NB4 (cell line): Measurements from ENCODE around the gene PERM1.

Experiments
- DNase-seq: peaks from one replicate; pipeline ENCODE4 v3.0.0; 2010; ENCODE audit warnings: low read depth
- H3K4me3 ChIP-seq: one replicate; pipeline ENCODE4 v1.5.1; 2011; ENCODE audit warnings: mild to moderate bottlenecking, low read depth, low read length, moderate library complexity
- MYC ChIP-seq: IDR thresholded peaks from 2 replicates; pipeline ENCODE4 v1.6.1; 2011; ENCODE audit warnings: low read depth, low read length
- POLR2A ChIP-seq: IDR thresholded peaks from 2 replicates; pipeline ENCODE4 v1.6.1; 2011; ENCODE audit warnings: mild to moderate bottlenecking; ENCODE audit not compliant: insufficient read length; ENCODE audit errors: extremely low read depth
- TF ChIP-seq, protein P1 (sequence below): IDR thresholded peaks from 2 replicates; pipeline ENCODE4 v1.6.1; 2011; ENCODE audit warnings: low read depth, low read length
- TF ChIP-seq, protein P2 (sequence below): IDR thresholded peaks from one replicate; pipeline ENCODE4 v1.5.1; 2012; ENCODE audit warnings: low read depth, low read length

PERM1 gene

DNA sequence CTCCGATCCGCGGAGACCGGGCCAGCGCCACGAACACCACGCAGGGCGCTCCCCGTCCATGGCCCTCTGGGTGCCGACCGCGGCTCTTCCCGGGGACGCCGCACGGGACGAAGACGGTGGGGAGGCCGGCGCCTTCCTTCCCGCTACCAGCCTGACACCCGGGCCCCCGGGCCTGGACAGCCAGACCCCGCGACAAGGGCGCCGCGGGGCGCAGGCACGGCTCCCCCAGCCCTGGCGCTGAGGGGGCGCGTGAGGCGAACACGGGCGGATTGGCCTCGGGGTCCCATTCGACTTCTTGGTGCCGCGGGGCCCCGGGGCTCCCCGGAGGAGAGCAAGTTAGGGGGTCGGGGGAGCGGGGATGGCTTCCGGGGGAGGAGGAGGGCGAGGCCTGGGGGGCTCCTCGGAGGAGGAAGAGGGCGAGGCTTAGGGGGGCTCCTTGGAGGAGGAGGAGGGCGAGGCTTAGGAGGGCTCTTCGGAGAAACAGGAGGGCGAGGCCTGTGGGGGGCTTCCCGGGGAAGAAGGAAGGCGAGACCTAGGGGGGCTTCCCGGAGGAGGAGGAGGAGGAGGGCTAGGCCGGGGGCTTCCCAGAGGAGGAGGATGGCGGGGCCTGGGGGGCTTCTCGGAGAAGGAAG, 22.0 kb downstream of the PERM1 start:
- no peak overlapping the region for H3K4me3 ChIP-seq
- TF ChIP-seq, protein P1, sequence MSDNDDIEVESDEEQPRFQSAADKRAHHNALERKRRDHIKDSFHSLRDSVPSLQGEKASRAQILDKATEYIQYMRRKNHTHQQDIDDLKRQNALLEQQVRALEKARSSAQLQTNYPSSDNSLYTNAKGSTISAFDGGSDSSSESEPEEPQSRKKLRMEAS: no peak
- TF ChIP-seq POLR2A: no peak
- TF ChIP-seq MYC: no peak
- TF ChIP-seq, protein P2, sequence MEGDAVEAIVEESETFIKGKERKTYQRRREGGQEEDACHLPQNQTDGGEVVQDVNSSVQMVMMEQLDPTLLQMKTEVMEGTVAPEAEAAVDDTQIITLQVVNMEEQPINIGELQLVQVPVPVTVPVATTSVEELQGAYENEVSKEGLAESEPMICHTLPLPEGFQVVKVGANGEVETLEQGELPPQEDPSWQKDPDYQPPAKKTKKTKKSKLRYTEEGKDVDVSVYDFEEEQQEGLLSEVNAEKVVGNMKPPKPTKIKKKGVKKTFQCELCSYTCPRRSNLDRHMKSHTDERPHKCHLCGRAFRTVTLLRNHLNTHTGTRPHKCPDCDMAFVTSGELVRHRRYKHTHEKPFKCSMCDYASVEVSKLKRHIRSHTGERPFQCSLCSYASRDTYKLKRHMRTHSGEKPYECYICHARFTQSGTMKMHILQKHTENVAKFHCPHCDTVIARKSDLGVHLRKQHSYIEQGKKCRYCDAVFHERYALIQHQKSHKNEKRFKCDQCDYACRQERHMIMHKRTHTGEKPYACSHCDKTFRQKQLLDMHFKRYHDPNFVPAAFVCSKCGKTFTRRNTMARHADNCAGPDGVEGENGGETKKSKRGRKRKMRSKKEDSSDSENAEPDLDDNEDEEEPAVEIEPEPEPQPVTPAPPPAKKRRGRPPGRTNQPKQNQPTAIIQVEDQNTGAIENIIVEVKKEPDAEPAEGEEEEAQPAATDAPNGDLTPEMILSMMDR: no peak
- no peak for DNase-seq

DNA sequence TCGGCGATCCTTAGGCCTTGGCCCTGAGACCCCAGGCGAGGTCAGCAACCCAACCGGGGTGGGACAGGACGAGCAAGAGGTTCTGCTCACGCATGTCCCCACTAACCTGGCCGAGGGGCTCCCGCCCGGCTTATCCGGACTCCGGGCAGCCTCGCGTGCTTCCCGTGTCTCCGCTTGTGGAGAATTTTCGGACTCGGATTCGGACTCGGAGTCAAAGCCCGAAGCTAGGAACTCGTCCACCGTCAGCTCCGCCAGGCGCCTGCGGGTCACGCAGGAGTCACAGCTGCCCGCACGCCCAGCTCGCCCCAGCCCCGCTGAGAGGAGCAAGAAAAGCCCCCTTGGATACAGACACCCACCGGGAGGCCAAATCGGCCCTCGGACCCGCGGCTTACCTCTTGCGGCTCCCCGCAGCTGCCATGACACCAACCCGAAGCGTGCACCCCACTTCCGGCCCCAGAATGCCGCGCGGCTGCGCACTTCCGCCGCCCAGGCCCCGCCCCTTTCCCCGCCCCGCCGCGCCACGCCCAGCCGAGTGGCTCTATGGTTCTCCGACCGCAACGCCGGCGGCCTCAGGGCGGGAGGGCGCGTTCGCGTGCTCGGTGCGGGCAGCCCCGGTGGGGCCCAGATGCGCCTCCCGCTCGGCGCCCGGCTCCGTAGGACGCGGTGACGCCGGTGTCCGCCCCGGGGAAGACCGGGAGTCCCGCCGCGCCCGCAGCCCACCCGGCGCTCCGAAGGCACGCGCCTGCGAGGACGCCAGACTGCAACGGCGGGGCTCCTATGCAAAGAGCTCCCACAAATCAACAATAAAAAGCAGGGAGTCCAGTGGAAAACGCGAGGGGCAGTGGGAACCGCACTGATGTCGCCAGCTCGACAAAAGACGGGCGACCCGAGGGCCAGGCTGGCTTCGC, 22.8 kb downstream of the PERM1 start, which contains the start of gene NOC2L:
Gene NOC2L, minus strand, starts transcription at position 434 of the 908 bp plus-strand sequence. Its CDS starts 16 bp downstream, at position 418.
- peak; percentile 90 for DNase-seq
- peak within 1 kb of the TSS; percentile 98 for H3K4me3 ChIP-seq
- TF ChIP-seq, protein P1: peak; percentile 65
- peak; percentile 88 for TF ChIP-seq MYC
- TF ChIP-seq POLR2A: peak; percentile 57
- TF ChIP-seq, protein P2: no peak

DNA sequence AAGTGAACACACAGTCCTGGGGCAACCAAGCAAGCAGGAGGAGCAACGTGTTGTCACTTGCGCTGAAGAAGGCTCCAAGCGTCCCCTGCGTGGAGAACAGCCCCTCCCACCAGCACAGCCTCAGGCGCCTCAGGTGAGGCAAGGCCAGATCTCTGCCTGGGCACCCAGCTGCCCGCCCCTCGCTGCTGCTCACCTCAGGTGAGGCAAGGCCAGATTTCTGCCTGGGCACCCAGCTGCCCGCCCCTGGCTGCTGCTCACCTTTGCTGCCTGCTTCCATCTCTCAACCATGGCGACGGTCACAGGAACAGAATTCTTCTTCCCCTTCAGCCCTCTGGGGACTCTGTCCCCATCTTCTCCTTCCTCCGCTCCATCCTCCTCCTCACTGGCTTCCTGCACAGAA, 25.3 kb downstream of the PERM1 start:
- no peak for DNase-seq
- no peak overlapping the region for H3K4me3 ChIP-seq
- TF ChIP-seq, protein P2: no peak
- no peak for TF ChIP-seq MYC
- no peak for TF ChIP-seq POLR2A
- TF ChIP-seq, protein P1: no peak

DNA sequence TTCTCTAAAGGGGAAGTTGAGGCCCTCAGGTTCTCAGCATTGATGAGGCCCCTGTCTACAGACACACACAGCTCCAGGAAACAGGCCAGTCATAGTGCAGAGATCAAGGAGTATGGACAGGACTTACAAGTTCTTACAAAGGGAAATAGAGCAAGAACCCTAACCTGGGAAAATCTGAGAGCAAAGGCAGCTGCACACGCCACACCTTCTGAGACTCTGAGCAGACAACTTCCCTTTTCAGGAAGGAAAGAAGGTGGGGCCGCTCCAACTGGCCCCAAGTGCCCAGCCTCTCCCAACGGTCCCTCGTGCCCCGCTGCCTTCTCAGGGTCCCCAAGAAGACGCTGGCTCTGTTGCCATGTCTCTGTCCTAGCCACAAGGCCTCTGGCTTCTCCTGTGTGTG, 26.4 kb downstream of the PERM1 start:
- TF ChIP-seq POLR2A (no peak), MYC (no peak)
- TF ChIP-seq, protein P2: no peak
- TF ChIP-seq, protein P1: no peak
- no peak overlapping the region for H3K4me3 ChIP-seq
- no peak for DNase-seq

DNA sequence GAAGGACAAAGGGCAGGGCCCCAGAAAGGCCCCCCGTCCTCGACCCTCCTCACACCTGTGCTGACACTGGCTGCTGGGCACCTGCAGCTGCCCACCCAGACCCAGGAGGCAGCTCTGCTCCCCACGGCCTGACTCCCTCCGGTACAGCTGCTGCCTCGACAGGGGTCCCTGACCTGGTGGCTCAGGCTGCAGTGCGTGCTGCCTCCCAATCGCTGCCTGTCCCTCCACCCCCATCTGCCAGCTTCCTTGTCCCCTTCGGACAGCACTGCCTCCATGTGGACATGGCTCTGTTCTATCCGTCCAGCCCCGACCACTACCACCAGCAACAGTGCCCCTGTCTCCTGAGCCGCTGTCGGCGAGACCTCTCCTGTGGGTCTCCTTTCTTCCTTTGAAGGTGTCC, 27.0 kb downstream of the PERM1 start:
- H3K4me3 ChIP-seq: no peak overlapping the region
- TF ChIP-seq, protein P2: no peak
- TF ChIP-seq, protein P1: no peak
- TF ChIP-seq MYC (no peak), POLR2A (no peak)
- DNase-seq: no peak
